NT2/D1 (cell line): ENCODE measurements around the gene GPATCH2.

ENCODE experiments used
- DNase-seq: peaks from one replicate; pipeline ENCODE4 v3.0.0-alpha.2; 2011; ENCODE audit warnings: low read depth, low spot score
- H3K27me3 ChIP-seq: 2 replicates; pipeline ENCODE4 v1.6.0; 2011; ENCODE audit warnings: mild to moderate bottlenecking; ENCODE audit not compliant: insufficient read length, insufficient read depth
- H3K36me3 ChIP-seq: 2 replicates; pipeline ENCODE4 v1.6.1; 2011; ENCODE audit warnings: mild to moderate bottlenecking, low read length, mixed read lengths; ENCODE audit not compliant: insufficient read depth, insufficient read length
- H3K4me1 ChIP-seq: 2 replicates; pipeline ENCODE4 v1.5.1; 2011; ENCODE audit not compliant: insufficient read depth, insufficient read length
- H3K4me3 ChIP-seq: 2 replicates; pipeline ENCODE4 v1.5.1; 2011; ENCODE audit warnings: low read depth; ENCODE audit not compliant: insufficient read length
- H3K9ac ChIP-seq: 2 replicates; pipeline ENCODE4 v1.6.0; 2011; ENCODE audit warnings: low read depth; ENCODE audit not compliant: insufficient read length
- H3K9me3 ChIP-seq: 2 replicates; pipeline ENCODE4 v1.5.1; 2011; ENCODE audit warnings: mild to moderate bottlenecking, low read length; ENCODE audit not compliant: insufficient read depth
- SUZ12 ChIP-seq: IDR thresholded peaks from 2 replicates; pipeline ENCODE4 v1.6.1; 2011; ENCODE audit not compliant: insufficient read length, insufficient read depth; ENCODE audit errors: extremely low read depth
- YY1 ChIP-seq: IDR thresholded peaks from 2 replicates; pipeline ENCODE4 v1.6.1; 2011; ENCODE audit not compliant: insufficient read length, insufficient read depth
- ZNF274 ChIP-seq: IDR thresholded peaks from 2 replicates; pipeline ENCODE4 v1.6.1; 2011; ENCODE audit warnings: mild to moderate bottlenecking, low read depth, low read length

Gene GPATCH2

GRCh38 chr1:217630711-217631591, at the start of gene GPATCH2, which contains the start of gene SPATA17:
Gene GPATCH2 (minus strand): TSS chr1:217631090. CDS start chr1:217630971, 119 bp downstream.
Gene SPATA17 (plus strand): TSS chr1:217631344. CDS start chr1:217631379, 35 bp downstream.
- no peak for TF ChIP-seq YY1
- peak within 1 kb of the TSS; percentile 88 for H3K4me3 ChIP-seq
- peak within 1 kb of the TSS; percentile 91 for H3K9ac ChIP-seq
- H3K9me3 ChIP-seq, result no peaks in the 10 kb centered on the region
- H3K27me3 ChIP-seq, result no peaks in the 10 kb centered on the region
- peaks cover 6% of the 10 kb centered on the region for H3K36me3 ChIP-seq
- no peaks in the 10 kb centered on the region for H3K4me1 ChIP-seq
- peak; percentile 85 for DNase-seq

GRCh38 chr1:217674028-217674729, 43.3 kb upstream of the GPATCH2 start:
- no peaks in the 10 kb centered on the region for H3K4me1 ChIP-seq
- DNase-seq, result no peak
- H3K9ac ChIP-seq, result no peak overlapping the region
- H3K9me3 ChIP-seq, result no peaks in the 10 kb centered on the region
- H3K36me3 ChIP-seq, result no peaks in the 10 kb centered on the region
- no peaks in the 10 kb centered on the region for H3K27me3 ChIP-seq
- TF ChIP-seq YY1 (no peak), ZNF274 (no peak), SUZ12 (no peak)
- H3K4me3 ChIP-seq, result no peak overlapping the region

- no peaks in the 10 kb centered on the region for H3K27me3 ChIP-seq
- no peak overlapping the region for H3K9ac ChIP-seq
- DNase-seq, result no peak
- no peaks in the 10 kb centered on the region for H3K36me3 ChIP-seq
- TF ChIP-seq YY1, result no peak
- no peak for TF ChIP-seq SUZ12
- no peak for TF ChIP-seq ZNF274
- no peaks in the 10 kb centered on the region for H3K4me1 ChIP-seq
- H3K9me3 ChIP-seq, result no peaks in the 10 kb centered on the region
- H3K4me3 ChIP-seq, result no peak overlapping the region
Measured at GRCh38 chr1:217673387-217673786, 42.5 kb upstream of the GPATCH2 start.

- H3K4me1 ChIP-seq, result no peaks in the 10 kb centered on the region
- no peak overlapping the region for H3K9ac ChIP-seq
- no peaks in the 10 kb centered on the region for H3K9me3 ChIP-seq
- TF ChIP-seq ZNF274, result no peak
- no peaks in the 10 kb centered on the region for H3K36me3 ChIP-seq
- no peak overlapping the region for H3K4me3 ChIP-seq
- DNase-seq, result no peak
- no peaks in the 10 kb centered on the region for H3K27me3 ChIP-seq
Measured at GRCh38 chr1:217668351-217668940, 37.6 kb upstream of the GPATCH2 start.

- no peak overlapping the region for H3K9ac ChIP-seq
- H3K9me3 ChIP-seq, result peaks cover 4% of the 10 kb centered on the region; the same call in 1 of the 2 replicates
- no peak for TF ChIP-seq YY1
- no peak for TF ChIP-seq ZNF274
- no peak for TF ChIP-seq SUZ12
- no peak for DNase-seq
- H3K4me3 ChIP-seq, result no peak overlapping the region
- no peaks in the 10 kb centered on the region for H3K36me3 ChIP-seq
- no peaks in the 10 kb centered on the region for H3K27me3 ChIP-seq
- H3K4me1 ChIP-seq, result no peaks in the 10 kb centered on the region
Measured at GRCh38 chr1:217661407-217661806, 30.5 kb upstream of the GPATCH2 start.

GRCh38 chr1:217660353-217661062, 29.6 kb upstream of the GPATCH2 start:
- H3K9me3 ChIP-seq, result peaks cover 4% of the 10 kb centered on the region; the same call in 1 of the 2 replicates
- H3K4me3 ChIP-seq, result no peak overlapping the region
- no peaks in the 10 kb centered on the region for H3K4me1 ChIP-seq
- no peaks in the 10 kb centered on the region for H3K27me3 ChIP-seq
- TF ChIP-seq ZNF274, result no peak
- TF ChIP-seq SUZ12, result no peak
- no peak for TF ChIP-seq YY1
- no peaks in the 10 kb centered on the region for H3K36me3 ChIP-seq
- H3K9ac ChIP-seq, result no peak overlapping the region
- DNase-seq, result peak; percentile 5

- H3K9ac ChIP-seq, result no peak overlapping the region
- no peak for DNase-seq
- no peaks in the 10 kb centered on the region for H3K4me1 ChIP-seq
- no peak for TF ChIP-seq SUZ12
- TF ChIP-seq YY1, result no peak
- TF ChIP-seq ZNF274, result no peak
- no peaks in the 10 kb centered on the region for H3K36me3 ChIP-seq
- no peak overlapping the region for H3K4me3 ChIP-seq
- no peaks in the 10 kb centered on the region for H3K9me3 ChIP-seq
- H3K27me3 ChIP-seq, result no peaks in the 10 kb centered on the region
Measured at GRCh38 chr1:217650674-217651073, 19.8 kb upstream of the GPATCH2 start.
